ENCODE data around the gene KCNA2. TPM values are rescaled to one million over a fixed set of nuclear protein-coding genes. Genes with fewer than 3 reads are reported as not detected.

The KCNA2 gene
- total and polyA plus RNA-seq, 4 donors = 0.13 to 1.8 (median 0.87) TPM

DNA sequence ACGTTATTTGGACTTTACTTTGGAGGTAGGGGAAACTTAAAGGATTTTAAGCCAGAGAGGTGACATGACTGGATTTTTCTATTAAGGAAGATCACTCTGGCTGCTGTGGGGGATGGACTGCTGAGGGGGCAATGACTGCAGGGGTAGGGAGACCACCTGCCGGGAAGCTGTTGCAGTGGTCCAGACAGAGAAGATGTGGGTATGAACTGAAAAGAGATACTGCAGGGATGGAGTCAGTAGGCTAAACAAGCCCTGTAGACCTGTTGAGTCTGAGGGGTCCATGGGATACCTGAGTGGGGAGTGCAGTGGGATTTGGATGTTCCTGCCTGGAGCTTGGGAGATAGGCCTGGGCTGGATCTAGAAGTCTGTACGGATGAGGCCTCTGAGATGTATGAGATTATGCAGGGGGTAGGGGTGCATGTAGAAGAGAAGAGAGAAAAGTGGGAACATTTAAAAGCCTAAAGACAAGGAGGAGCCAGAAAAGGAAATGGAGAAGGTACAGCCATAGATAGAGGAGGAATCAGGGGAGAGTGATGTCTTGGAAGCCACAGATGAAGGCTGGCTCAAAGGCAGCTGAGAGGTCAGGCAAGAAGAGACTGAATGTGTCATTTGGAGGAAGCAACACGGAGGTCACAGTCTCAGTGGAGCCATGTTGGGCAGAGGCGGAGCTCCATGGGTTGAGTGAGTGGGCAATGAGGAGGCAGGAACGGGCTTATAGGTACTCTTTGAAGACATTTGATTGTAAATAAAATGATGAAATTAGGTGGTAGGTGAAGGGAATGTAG, 25.9 kb upstream of the KCNA2 start:
- no peak for ATAC-seq (ENCODE audit: low FRiP score)
- Histone ChIP-seq H3K9me3 (ENCODE audit: control insufficient read depth, low read length) (no peaks in the 10 kb centered on the region), H3K27me3 (ENCODE audit: control insufficient read depth in 1 of 2, insufficient read depth in 2 of 2, low read length in 1 of 2) (no peaks in the 10 kb centered on the region), H3K4me3 (ENCODE audit: low read length in 2 of 2) (no peak overlapping the region), H3K4me1 (ENCODE audit: control insufficient read depth in 1 of 2, insufficient read depth in 2 of 2, low read length in 2 of 2) (no peaks in the 10 kb centered on the region), H3K27ac (ENCODE audit: low read depth in 1 of 2, low read length in 2 of 2) (no peak overlapping the region), H3K36me3 (ENCODE audit: control insufficient read depth in 1 of 2, insufficient read depth in 2 of 2, low read length in 1 of 2) (no peaks in the 10 kb centered on the region)
- 82 to 84% methylated on average over 6 of the region's 6 CpGs for WGBS, 2 donors
- no peak for DNase-seq
- intact Hi-C loops (cut with DNase I) = loop anchor here (5.0 kb wide), 2 partner anchors 135 to 150 kb away; no protein-coding TSS in a partner anchor

DNA sequence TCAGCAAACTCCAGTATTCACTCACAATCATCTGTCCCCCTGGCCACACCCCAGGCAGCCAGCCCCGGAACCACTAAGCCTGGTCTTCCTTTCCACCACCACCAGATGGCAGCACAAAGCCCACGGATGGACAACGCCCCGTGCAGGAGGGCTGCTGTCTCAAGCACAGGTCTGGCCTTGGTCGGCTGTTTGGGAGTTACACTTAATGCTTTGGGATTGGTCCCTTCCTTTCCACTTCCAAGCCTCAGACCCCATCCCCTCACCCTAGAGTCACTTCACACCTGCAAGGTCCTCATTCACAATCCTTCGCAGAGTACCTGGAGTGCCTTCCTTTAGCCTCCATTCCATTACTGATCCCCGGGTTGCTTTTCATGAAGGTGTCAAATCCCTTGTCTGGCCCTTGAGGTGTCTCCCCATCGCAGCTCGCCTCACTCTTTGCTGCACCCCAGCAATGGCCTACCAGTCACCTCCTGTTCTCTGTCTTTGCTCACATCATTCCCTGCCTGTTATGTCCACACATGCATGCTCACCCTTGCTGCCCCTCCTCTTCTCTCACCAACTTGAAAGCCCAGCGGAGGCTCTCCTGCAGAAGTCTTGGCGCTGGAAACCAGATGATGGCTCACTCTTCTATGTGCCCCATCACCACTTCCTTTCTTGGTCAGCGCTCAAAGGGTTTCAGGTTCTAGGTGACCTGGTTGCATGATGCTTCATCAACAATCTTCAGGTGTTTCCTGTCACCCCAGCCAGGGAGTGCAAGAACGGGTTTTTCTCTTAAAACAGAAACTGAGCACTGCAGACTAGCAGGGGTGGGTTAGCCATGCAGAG, 24.9 kb upstream of the KCNA2 start:
- peak; percentile 81 to 91 for DNase-seq

DNA sequence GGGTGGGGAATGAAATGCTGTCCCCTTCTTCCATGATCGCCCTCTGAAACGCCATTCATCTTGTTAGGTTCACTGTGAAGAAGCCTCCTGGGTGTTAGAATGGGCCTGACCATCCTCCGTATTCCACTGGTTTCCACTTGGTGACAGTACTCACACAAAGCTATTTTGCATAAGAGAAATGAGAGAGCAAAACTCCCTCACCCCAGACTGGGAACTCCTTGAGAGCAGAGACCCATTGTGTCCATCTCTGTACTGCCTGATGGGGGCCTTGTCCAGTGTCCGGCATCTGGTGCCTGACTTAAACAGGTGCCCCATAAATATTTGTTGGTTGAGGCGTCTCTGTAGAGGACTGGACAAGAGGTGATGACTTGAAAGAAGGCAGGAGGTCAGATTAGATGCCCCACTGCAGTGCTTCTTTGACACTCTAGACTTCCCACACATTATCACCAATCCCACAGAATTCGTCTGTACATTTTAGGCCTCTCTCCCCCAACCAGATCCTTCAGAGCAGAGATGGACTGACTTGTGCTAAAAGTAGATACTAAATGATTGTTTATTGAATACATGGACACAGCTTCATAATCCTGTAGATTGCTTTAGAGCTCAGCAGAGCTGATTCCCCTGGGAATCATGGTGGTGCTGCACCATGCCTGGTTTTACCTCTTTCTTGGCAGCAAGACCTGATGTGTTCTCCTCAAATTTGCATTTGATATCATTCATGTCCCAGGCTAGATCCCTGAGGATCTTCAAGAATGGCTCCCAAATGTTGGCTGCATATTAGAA, 22.4 kb upstream of the KCNA2 start:
- intact Hi-C loops (cut with DNase I) = loop anchor here in 1 of 2 donors (1.0 kb wide), 1 partner anchor 138 kb away; no protein-coding TSS in a partner anchor
- no peak for ATAC-seq (ENCODE audit: low FRiP score)
- peaks cover under 1% of the 10 kb centered on the region for H3K9me3 ChIP-seq (ENCODE audit: control insufficient read depth, low read length)
- no peak for DNase-seq
- no peaks in the 10 kb centered on the region for H3K36me3 ChIP-seq (ENCODE audit: control insufficient read depth in 1 of 2, insufficient read depth in 2 of 2, low read length in 1 of 2)
- no peak overlapping the region for H3K27ac ChIP-seq (ENCODE audit: low read depth in 1 of 2, low read length in 2 of 2)
- H3K4me1 ChIP-seq (ENCODE audit: control insufficient read depth in 1 of 2, insufficient read depth in 2 of 2, low read length in 2 of 2) = no peaks in the 10 kb centered on the region
- H3K27me3 ChIP-seq (ENCODE audit: control insufficient read depth in 1 of 2, insufficient read depth in 2 of 2, low read length in 1 of 2) = no peaks in the 10 kb centered on the region
- H3K4me3 ChIP-seq (ENCODE audit: low read length in 2 of 2) = no peak overlapping the region
- 78% methylated on average over 6 of the region's 6 CpGs for WGBS, 2 donors

More for the DNA sequence above, 24.9 kb upstream of the KCNA2 start:
- ATAC-seq (ENCODE audit: low FRiP score) = peak; percentile 78
- Histone ChIP-seq H3K4me3 (ENCODE audit: low read length in 2 of 2) (no peak overlapping the region), H3K9me3 (ENCODE audit: control insufficient read depth, low read length) (no peaks in the 10 kb centered on the region), H3K27ac (ENCODE audit: low read depth in 1 of 2, low read length in 2 of 2) (no peak overlapping the region), H3K4me1 (ENCODE audit: control insufficient read depth in 1 of 2, insufficient read depth in 2 of 2, low read length in 2 of 2) (no peaks in the 10 kb centered on the region), H3K36me3 (ENCODE audit: control insufficient read depth in 1 of 2, insufficient read depth in 2 of 2, low read length in 1 of 2) (no peaks in the 10 kb centered on the region), H3K27me3 (ENCODE audit: control insufficient read depth in 1 of 2, insufficient read depth in 2 of 2, low read length in 1 of 2) (no peaks in the 10 kb centered on the region)
- intact Hi-C loops (cut with DNase I) = loop anchor here (5.0 kb wide), 2 partner anchors 136 to 151 kb away; no protein-coding TSS in a partner anchor
- WGBS, 2 donors = 41 to 45% methylated on average over 13 of the region's 13 CpGs

DNA sequence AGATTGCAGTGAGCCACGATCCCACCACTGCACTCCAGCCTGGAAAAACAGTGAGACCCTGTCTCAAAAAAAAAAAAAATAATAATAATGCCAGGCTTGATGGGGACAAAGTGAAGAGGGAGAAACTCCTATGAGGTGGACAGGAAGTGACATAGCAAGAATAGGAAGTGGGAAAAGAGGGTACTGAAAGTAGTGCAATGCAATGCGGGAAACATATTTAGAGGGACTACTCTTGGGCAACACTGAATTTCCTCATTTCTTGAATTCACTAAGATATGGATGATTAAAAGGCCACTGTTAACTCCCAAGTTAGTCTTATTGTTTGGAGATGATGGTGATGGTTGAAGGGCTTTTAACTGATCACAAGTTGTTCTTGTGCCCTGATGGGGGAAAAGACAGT, 21.6 kb upstream of the KCNA2 start:
- 63 to 88% methylated on average over 2 of the region's 2 CpGs for WGBS, 2 donors
- Histone ChIP-seq H3K36me3 (ENCODE audit: control insufficient read depth in 1 of 2, insufficient read depth in 2 of 2, low read length in 1 of 2) (no peaks in the 10 kb centered on the region), H3K4me1 (ENCODE audit: control insufficient read depth in 1 of 2, insufficient read depth in 2 of 2, low read length in 2 of 2) (no peaks in the 10 kb centered on the region), H3K9me3 (ENCODE audit: control insufficient read depth, low read length) (peaks cover 1% of the 10 kb centered on the region), H3K4me3 (ENCODE audit: low read length in 2 of 2) (no peak overlapping the region), H3K27ac (ENCODE audit: low read depth in 1 of 2, low read length in 2 of 2) (no peak overlapping the region), H3K27me3 (ENCODE audit: control insufficient read depth in 1 of 2, insufficient read depth in 2 of 2, low read length in 1 of 2) (peaks cover 0 to 1% of the 10 kb centered on the region in 2 donors)
- ATAC-seq (ENCODE audit: low FRiP score) = no peak
- DNase-seq = no peak
- intact Hi-C loops (cut with DNase I) = no loop called here

DNA sequence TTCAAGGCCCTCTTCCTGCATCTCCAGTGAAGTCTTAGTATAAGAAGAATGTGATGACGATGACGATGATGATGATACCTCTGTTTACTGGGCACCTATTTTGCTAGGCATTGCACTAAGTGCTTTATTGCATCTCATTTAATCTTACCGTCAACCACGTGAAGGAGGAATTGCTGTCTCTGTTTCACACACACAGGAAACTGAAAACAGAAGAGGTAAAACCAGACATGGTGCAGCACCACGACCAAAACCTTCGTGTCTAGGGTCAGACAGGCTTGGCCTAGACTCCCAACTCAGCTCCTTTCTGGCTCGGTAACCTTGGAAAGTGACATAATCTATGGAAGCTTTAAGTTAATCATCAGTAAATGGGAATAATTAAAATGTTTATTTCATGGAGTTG, 20.7 kb upstream of the KCNA2 start:
- Histone ChIP-seq H3K9me3 (ENCODE audit: control insufficient read depth, low read length) (peaks cover 1% of the 10 kb centered on the region), H3K4me3 (ENCODE audit: low read length in 2 of 2) (no peak overlapping the region), H3K27ac (ENCODE audit: low read depth in 1 of 2, low read length in 2 of 2) (no peak overlapping the region), H3K4me1 (ENCODE audit: control insufficient read depth in 1 of 2, insufficient read depth in 2 of 2, low read length in 2 of 2) (no peaks in the 10 kb centered on the region), H3K36me3 (ENCODE audit: control insufficient read depth in 1 of 2, insufficient read depth in 2 of 2, low read length in 1 of 2) (no peaks in the 10 kb centered on the region), H3K27me3 (ENCODE audit: control insufficient read depth in 1 of 2, insufficient read depth in 2 of 2, low read length in 1 of 2) (peaks cover 0 to 1% of the 10 kb centered on the region in 2 donors)
- ATAC-seq (ENCODE audit: low FRiP score) (no peak), DNase-seq (no peak)
- 75 to 79% methylated on average over 7 of the region's 7 CpGs for WGBS, 2 donors
- intact Hi-C loops (cut with DNase I) = no loop called here

DNA sequence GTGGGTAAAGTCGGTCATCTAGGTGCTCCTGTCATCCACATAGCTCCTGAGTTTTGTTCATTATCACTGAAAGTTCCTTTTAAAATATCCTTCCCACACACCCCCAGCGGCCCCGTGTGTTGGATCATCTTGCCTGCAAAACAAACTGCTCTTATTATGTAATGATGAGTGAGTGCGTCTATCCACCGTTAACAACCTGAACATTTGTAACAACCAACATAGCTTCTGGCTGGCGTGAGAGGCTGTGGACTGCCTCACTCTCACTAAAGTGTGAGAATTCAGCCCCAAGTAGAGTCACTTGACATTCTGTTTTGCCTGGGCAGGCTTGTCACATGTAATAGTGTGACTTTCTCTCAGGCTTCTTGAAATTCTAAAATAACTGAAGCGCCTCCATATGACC, 14.5 kb upstream of the KCNA2 start:
- DNase-seq = no peak
- Histone ChIP-seq H3K27me3 (ENCODE audit: control insufficient read depth in 1 of 2, insufficient read depth in 2 of 2, low read length in 1 of 2) (peaks cover 0 to 1% of the 10 kb centered on the region in 2 donors), H3K36me3 (ENCODE audit: control insufficient read depth in 1 of 2, insufficient read depth in 2 of 2, low read length in 1 of 2) (no peaks in the 10 kb centered on the region), H3K27ac (ENCODE audit: low read depth in 1 of 2, low read length in 2 of 2) (no peak overlapping the region), H3K9me3 (ENCODE audit: control insufficient read depth, low read length) (peaks cover 1% of the 10 kb centered on the region), H3K4me3 (ENCODE audit: low read length in 2 of 2) (no peak overlapping the region), H3K4me1 (ENCODE audit: control insufficient read depth in 1 of 2, insufficient read depth in 2 of 2, low read length in 2 of 2) (no peaks in the 10 kb centered on the region)
- intact Hi-C loops (cut with DNase I) = no loop called here
- no peak for ATAC-seq (ENCODE audit: low FRiP score)
- 56 to 66% methylated on average over 7 of the region's 7 CpGs for WGBS, 2 donors

DNA sequence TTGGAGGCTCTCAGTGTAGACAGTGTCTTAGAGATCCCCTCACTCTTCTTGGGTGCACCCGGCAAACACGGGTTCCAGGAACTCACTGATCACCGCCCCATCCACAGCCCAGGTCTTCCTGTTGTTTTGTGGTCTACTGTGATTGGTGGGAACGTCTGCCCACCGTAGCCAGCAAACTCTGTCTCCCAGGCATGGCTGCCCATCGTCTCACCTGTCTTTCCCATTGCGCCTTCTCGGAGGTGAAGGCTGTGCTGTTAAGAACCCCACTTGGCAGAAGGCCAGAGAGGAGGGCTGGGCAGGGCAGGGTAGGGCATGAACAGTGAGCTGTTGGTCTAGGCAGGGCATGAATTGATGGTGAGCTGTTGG, 14.1 kb upstream of the KCNA2 start:
- Histone ChIP-seq H3K27ac (ENCODE audit: low read depth in 1 of 2, low read length in 2 of 2) (no peak overlapping the region), H3K4me3 (ENCODE audit: low read length in 2 of 2) (no peak overlapping the region), H3K27me3 (ENCODE audit: control insufficient read depth in 1 of 2, insufficient read depth in 2 of 2, low read length in 1 of 2) (peaks cover 0 to 1% of the 10 kb centered on the region in 2 donors), H3K9me3 (ENCODE audit: control insufficient read depth, low read length) (peaks cover 1% of the 10 kb centered on the region), H3K4me1 (ENCODE audit: control insufficient read depth in 1 of 2, insufficient read depth in 2 of 2, low read length in 2 of 2) (no peaks in the 10 kb centered on the region), H3K36me3 (ENCODE audit: control insufficient read depth in 1 of 2, insufficient read depth in 2 of 2, low read length in 1 of 2) (no peaks in the 10 kb centered on the region)
- no peak for DNase-seq
- intact Hi-C loops (cut with DNase I) = no loop called here
- WGBS, 2 donors = 66 to 74% methylated on average over 8 of the region's 8 CpGs
- ATAC-seq (ENCODE audit: low FRiP score) = no peak

DNA sequence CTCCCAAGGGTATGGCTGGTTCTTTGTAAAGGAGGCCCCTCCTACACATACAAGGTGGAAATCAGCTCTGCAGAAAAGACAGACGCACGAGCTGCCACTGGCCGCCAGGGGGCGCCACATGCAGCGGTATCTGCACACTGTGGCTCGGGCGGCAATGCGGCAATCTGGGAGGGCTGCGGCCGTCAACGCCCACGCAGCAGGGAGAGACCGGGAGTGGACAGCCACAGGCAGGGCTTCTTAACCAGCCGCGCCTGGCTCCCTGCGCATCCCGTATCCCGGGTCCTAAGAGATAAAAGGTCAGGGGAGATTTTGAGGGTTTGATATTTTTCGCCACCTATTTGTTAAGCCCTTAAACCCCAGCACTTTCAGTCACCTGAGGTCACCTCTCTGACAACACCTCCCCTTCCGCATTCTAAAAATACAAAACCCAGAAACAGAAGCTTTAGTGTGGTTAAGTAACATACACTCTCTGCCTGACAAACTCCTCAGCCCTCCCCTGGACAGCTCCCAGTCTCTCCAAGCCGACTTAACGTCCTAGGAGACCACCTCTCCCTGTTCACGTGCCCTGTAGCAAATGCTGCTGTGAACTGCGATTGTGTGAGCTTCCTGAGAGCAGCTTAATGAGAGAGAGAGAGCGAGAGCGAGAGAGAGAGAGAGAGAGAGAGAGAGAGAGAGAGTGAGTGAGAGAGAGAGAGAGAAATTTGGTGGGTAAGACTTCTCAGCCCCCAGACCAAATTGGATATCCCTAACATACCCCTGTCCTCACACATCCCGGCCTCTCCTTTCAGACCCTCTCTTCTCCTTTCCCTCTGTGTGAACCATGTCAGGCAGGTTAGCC, 13.5 kb upstream of the KCNA2 start:
- DNase-seq (peak; percentile 90 to 95), ATAC-seq (ENCODE audit: low FRiP score) (peak; percentile 86)
- 7% methylated on average over 27 of the region's 27 CpGs for WGBS, 2 donors
- H3K27ac ChIP-seq (ENCODE audit: low read depth in 1 of 2, low read length in 2 of 2) = no peak overlapping the region
- intact Hi-C loops (cut with DNase I) = loop anchor here (5.0 kb wide), 4 partner anchors 62 to 163 kb away; no protein-coding TSS in a partner anchor
- H3K36me3 ChIP-seq (ENCODE audit: control insufficient read depth in 1 of 2, insufficient read depth in 2 of 2, low read length in 1 of 2) = no peaks in the 10 kb centered on the region
- H3K27me3 ChIP-seq (ENCODE audit: control insufficient read depth in 1 of 2, insufficient read depth in 2 of 2, low read length in 1 of 2) = peaks cover 0 to 1% of the 10 kb centered on the region in 2 donors
- no peaks in the 10 kb centered on the region for H3K4me1 ChIP-seq (ENCODE audit: control insufficient read depth in 1 of 2, insufficient read depth in 2 of 2, low read length in 2 of 2)
- no peak overlapping the region for H3K4me3 ChIP-seq (ENCODE audit: low read length in 2 of 2)
- H3K9me3 ChIP-seq (ENCODE audit: control insufficient read depth, low read length) = peaks cover 1% of the 10 kb centered on the region
